ENCODE measurements around the gene KCNQ1. TPM values are rescaled to one million over a fixed set of nuclear protein-coding genes. Genes with fewer than 3 reads are reported as not detected.

KCNQ1 gene
- total RNA-seq, 4 donors from 2014 or later: 3.2 to 12.7 (median 5.5) TPM

DNA sequence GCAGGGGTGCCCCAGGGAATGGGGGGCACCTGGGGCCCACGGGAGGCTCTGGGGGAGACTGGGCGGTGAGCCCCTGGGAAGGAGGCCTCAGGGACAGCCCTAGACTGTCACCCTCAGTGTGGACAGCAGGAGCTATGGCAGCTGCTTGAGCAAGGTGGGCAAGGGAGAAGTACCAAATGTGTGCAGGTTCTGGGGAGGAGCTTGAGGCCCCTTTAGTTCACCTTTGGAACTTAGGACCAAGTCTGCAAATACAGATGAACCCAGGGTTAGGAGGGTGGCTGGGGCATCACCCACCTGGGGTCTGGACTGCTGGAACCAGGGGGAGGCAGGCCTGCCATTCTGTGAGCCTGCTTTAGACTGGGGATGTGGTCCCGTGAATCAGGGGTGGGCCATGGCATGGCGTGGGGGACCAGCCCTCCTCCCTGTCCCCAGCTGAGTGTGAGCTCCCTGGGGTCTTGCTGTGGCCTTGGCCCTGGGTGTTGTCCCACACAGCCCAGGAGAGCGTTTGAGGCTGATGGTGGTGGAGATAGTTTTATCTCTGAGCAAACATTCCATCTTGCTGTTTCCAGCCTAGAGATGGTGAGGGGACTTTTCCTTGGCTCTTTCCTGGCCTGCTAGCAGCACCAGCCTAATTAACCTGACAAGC lies 122.3 kb downstream of the KCNQ1 start:
- TF ChIP-seq, protein P1, sequence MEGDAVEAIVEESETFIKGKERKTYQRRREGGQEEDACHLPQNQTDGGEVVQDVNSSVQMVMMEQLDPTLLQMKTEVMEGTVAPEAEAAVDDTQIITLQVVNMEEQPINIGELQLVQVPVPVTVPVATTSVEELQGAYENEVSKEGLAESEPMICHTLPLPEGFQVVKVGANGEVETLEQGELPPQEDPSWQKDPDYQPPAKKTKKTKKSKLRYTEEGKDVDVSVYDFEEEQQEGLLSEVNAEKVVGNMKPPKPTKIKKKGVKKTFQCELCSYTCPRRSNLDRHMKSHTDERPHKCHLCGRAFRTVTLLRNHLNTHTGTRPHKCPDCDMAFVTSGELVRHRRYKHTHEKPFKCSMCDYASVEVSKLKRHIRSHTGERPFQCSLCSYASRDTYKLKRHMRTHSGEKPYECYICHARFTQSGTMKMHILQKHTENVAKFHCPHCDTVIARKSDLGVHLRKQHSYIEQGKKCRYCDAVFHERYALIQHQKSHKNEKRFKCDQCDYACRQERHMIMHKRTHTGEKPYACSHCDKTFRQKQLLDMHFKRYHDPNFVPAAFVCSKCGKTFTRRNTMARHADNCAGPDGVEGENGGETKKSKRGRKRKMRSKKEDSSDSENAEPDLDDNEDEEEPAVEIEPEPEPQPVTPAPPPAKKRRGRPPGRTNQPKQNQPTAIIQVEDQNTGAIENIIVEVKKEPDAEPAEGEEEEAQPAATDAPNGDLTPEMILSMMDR (IDR thresholded peaks at IDR 0.05; ENCODE audit: low read depth): no peak

DNA sequence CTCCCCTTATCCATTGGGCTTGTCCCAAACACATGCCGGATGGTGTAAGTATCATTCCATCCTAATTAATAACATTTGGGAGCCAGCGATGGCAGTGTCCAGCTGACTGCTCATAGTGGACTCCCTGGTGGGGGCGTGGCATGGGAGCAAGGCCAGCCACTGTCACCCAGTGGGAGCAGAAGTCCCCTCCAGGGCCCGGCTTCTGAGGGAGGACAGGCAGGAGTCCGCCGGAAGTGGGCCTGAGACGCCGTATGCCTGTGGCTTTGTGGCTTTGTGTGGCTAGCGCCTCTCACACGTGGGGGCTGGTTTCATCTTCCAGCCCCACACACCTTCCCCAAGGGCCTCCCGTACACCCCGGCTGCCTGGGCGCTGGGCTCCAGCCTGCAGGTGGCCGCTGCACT lies 124.5 kb downstream of the KCNQ1 start:
- TF ChIP-seq, protein P1 (IDR thresholded peaks at IDR 0.05; ENCODE audit: low read depth): no peak

DNA sequence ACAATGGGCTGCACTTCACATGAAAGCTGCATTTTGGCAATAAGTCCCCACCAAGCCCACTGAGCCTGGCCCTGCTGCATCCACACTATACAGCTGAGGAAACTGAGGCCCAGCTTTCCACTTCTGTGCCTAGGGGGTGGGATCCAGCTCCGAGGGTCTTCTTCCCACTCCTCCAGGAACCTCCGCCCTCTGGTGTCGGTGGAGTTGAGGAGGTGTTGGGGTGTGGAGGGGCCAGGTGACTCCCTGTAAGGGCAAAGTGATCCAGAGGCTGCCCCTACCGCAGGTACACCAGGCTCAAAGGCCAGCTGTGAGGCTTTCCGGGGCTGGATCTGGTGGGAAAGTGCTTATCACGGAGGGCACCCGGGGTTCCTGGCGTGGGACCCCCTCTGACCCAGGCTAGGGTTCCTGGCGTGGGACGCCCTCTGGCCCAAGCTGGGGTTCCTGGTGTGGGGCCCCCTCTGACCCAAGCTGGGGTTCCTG lies 125.0 kb downstream of the KCNQ1 start:
- TF ChIP-seq, protein P1 (IDR thresholded peaks at IDR 0.05; ENCODE audit: low read depth): no peak

DNA sequence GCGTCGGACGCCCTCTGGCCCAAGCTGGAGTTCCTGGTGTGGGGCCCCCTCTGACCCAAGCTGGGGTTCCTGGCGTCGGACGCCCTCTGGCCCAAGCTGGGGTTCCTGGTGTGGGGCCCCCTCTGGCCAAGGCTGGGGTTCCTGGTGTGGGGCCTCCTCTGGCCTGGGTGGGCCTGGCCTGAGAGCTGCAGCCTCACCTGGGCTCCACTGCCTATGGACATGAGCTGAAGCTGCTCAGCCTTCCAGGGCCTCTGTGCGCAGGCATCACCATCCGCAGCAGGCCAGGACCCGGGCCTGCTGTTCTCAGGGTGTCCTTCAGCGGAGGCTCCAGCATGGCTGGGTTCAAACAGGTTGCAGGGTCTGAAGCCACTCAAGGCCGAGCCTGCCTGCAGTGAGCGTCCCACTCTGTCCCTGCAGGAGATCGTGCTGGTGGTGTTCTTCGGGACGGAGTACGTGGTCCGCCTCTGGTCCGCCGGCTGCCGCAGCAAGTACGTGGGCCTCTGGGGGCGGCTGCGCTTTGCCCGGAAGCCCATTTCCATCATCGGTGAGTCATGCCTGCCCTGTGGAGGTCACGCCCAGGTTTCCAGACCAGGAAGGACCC lies 125.5 kb downstream of the KCNQ1 start:
- TF ChIP-seq, protein P1 (IDR thresholded peaks at IDR 0.05; ENCODE audit: low read depth): no peak

DNA sequence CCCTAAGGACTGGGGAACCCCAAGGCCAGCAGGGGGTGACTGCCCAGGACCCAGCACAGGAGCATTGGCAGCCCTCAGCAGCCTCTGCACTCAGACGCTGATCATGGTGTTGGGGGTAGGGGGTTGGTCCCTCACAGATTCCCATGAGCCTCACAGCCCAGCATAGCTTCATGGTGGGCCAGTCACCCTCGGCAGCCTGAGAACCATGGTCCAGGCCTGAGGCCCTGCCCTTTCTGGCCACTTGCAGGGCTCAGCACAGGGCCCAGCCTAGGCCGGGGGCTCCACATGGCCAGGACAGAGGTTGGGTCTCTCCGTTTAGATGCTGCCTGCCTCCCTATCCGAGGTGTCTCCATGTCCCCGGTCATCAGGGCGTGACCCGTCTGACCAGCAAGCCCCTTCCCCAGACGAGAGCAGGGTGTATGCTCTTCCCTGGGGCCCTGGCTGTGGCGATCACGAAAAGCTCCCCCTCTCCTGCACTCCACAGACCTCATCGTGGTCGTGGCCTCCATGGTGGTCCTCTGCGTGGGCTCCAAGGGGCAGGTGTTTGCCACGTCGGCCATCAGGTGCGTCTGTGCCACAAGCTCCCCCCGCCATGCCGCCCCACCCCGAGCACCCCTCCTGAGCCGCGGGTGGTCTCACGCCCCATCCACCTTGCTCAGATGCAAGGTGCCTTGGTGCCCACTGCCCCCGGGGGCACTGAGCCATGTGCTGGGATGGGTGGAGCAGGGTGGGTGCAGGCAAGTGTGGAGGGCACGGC lies 126.2 kb downstream of the KCNQ1 start:
- TF ChIP-seq, protein P1 (IDR thresholded peaks at IDR 0.05; ENCODE audit: low read depth): no peak

DNA sequence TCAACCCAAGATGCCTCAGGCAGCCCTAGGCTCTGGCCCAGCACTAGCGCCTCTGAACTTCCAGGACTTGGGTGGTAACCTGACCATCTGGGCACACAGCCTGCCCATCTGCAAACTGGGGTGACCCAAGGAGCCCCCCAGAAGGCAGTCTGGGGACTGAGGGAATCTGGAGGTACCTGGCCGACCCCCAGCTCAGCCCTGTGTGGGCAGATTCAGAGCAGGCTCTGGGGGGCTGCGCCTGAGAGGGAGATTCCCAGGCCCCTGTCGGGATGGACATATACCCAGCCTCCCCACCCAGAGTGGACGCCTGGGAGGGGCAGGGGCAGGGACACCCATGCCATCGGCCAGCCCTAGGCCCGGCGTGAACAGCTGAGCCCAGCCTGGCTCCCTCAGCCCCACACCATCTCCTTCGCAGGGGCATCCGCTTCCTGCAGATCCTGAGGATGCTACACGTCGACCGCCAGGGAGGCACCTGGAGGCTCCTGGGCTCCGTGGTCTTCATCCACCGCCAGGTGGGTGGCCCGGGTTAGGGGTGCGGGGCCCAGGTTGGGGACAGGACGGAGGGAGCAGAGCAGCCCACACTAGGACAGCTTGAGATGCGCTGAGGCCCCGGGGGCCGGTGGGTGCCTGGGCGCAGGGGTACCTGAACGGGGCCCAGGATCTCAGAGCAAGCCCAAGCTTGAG lies 126.9 kb downstream of the KCNQ1 start:
- TF ChIP-seq, protein P1 (IDR thresholded peaks at IDR 0.05; ENCODE audit: low read depth): no peak
